ENCODE measurements around the gene GP5.
A peak's percentile ranks its signal among the peaks of the same experiment; 100 is the strongest.

GP5 gene

DNA sequence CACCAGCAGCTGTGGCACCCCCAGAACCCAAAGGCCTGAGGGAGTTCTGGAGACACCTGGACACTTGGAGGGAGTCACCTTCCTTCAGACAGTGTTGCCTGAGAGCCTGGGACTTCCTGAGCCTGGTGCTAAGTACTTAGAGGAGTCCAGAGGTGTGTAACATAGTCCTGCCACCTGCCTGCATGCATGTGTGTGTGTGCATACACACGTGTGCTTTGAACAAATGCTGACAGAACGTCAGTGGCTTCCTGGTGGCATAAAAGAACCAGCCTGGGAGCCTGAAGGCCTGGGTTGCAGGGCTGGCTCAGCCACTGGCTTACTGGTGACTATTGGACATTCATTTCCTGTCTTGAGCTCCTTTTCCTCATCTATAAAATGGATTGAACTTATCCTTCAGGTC, 44.8 kb downstream of the GP5 start:
- Histone ChIP-seq H3K79me2 (ENCODE audit: insufficient read depth, low read length) (no peaks in the 10 kb centered on the region), H4K20me1 (ENCODE audit: insufficient read depth, low read length) (no peaks in the 10 kb centered on the region), H3K27me3 (ENCODE audit: insufficient read depth, low read length, poor library complexity) (no peaks in the 10 kb centered on the region), H3K9ac (ENCODE audit: low read depth, low read length) (no peak overlapping the region), H3K4me2 (ENCODE audit: insufficient read depth, low read length) (no peak overlapping the region), H3K36me3 (ENCODE audit: insufficient read depth, low read length) (no peaks in the 10 kb centered on the region), H3K27ac (ENCODE audit: low read length) (peak overlapping the region; percentile 24; the same call in 1 of the 2 replicates), H2AFZ (ENCODE audit: low read depth, low read length) (no peak overlapping the region), H3K9me3 (ENCODE audit: insufficient read depth, low read length, severe bottlenecking) (no peaks in the 10 kb centered on the region), H3K4me3 (ENCODE audit: low read depth in 1 of 2, low read length in 2 of 2) (no peak overlapping the region), H3K4me1 (ENCODE audit: insufficient read depth, low read length) (peaks cover 25% of the 10 kb centered on the region)
- no peak for TF ChIP-seq EZH2 (IDR thresholded peaks at IDR 0.05; ENCODE audit: borderline replicate concordance, low read depth, low read length, severe bottlenecking)
- TF ChIP-seq, protein P1, sequence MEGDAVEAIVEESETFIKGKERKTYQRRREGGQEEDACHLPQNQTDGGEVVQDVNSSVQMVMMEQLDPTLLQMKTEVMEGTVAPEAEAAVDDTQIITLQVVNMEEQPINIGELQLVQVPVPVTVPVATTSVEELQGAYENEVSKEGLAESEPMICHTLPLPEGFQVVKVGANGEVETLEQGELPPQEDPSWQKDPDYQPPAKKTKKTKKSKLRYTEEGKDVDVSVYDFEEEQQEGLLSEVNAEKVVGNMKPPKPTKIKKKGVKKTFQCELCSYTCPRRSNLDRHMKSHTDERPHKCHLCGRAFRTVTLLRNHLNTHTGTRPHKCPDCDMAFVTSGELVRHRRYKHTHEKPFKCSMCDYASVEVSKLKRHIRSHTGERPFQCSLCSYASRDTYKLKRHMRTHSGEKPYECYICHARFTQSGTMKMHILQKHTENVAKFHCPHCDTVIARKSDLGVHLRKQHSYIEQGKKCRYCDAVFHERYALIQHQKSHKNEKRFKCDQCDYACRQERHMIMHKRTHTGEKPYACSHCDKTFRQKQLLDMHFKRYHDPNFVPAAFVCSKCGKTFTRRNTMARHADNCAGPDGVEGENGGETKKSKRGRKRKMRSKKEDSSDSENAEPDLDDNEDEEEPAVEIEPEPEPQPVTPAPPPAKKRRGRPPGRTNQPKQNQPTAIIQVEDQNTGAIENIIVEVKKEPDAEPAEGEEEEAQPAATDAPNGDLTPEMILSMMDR (IDR thresholded peaks at IDR 0.05; ENCODE audit: borderline replicate concordance, extremely low read depth, low read length, poor library complexity, severe bottlenecking) = no peak
- DNase-seq (no peak), ATAC-seq (ENCODE audit: insufficient read depth, low read depth) (no peak)

DNA sequence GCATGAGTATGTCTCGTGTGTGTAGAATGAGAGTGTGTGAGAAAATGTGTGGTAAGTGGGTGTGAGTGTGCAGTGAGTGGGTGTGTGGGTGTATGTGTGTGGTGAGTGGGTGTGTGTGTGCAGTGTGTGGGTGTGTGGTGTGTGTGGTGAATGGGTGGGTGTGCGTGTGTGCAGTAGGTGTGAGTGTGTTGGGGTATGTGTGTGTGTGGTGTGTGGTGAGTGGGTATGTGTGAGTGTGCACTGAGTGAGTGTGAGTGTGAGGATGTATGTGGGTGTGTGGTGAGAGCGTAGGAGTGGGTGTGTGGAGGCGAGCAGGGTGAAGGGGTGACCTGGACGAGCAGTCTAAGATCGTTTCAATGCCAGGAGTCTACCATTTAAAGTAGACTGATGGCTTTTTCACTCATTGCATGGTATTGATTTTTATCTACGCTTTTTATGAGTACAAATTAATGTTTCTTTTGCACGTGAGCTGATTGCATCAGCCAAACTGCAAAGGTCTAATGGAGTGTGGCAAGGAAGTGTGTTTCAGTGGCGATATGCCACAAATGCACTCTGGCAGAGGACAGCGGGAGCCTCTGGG, 46.3 kb downstream of the GP5 start:
- TF ChIP-seq, protein P1 (IDR thresholded peaks at IDR 0.05; ENCODE audit: borderline replicate concordance, extremely low read depth, low read length, poor library complexity, severe bottlenecking) = no peak
- TF ChIP-seq EZH2 (IDR thresholded peaks at IDR 0.05; ENCODE audit: borderline replicate concordance, low read depth, low read length, severe bottlenecking) = no peak
- Histone ChIP-seq H3K79me2 (ENCODE audit: insufficient read depth, low read length) (no peaks in the 10 kb centered on the region), H2AFZ (ENCODE audit: low read depth, low read length) (no peak overlapping the region), H3K27me3 (ENCODE audit: insufficient read depth, low read length, poor library complexity) (no peaks in the 10 kb centered on the region), H3K27ac (ENCODE audit: low read length) (no peak overlapping the region), H3K9ac (ENCODE audit: low read depth, low read length) (no peak overlapping the region), H3K4me1 (ENCODE audit: insufficient read depth, low read length) (peaks cover 25% of the 10 kb centered on the region), H3K36me3 (ENCODE audit: insufficient read depth, low read length) (no peaks in the 10 kb centered on the region), H3K4me2 (ENCODE audit: insufficient read depth, low read length) (no peak overlapping the region), H3K9me3 (ENCODE audit: insufficient read depth, low read length, severe bottlenecking) (no peaks in the 10 kb centered on the region), H4K20me1 (ENCODE audit: insufficient read depth, low read length) (no peaks in the 10 kb centered on the region), H3K4me3 (ENCODE audit: low read depth in 1 of 2, low read length in 2 of 2) (no peak overlapping the region)
- ATAC-seq (ENCODE audit: insufficient read depth, low read depth) = no peak
- DNase-seq = no peak

DNA sequence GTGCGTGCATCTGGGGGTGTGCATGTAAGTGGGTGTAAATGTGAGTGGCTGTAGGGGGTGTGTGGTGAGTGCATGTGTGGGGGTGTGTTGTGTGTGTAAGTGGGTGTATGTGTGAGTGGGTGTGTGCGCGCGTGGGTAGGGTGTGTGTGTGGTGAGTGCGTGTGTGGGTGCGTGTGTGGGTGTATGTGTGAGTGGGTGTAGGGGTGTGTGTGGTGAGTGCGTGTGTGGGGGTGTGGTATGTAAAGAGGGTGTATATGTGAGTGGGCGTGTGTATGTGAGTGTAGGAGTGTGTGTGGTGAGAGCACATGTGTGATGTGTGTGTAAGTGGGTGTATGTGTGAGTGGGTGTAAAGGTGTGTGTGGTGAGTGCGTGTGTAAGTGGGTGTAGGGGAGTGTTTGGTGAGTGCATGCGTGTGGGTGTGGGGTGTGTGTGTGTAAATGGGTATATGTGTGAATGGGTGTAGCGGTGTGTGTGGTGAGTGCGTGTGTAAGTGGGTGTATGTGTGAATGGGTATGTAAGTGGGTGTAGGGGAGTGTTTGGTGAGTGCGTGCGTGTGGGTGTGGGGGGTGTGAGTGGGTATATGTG, 47.0 kb downstream of the GP5 start:
- DNase-seq (no peak), ATAC-seq (ENCODE audit: insufficient read depth, low read depth) (no peak)
- Histone ChIP-seq H3K79me2 (ENCODE audit: insufficient read depth, low read length) (no peaks in the 10 kb centered on the region), H3K4me3 (ENCODE audit: low read depth in 1 of 2, low read length in 2 of 2) (no peak overlapping the region), H3K27ac (ENCODE audit: low read length) (no peak overlapping the region), H3K36me3 (ENCODE audit: insufficient read depth, low read length) (no peaks in the 10 kb centered on the region), H3K4me2 (ENCODE audit: insufficient read depth, low read length) (no peak overlapping the region), H2AFZ (ENCODE audit: low read depth, low read length) (no peak overlapping the region), H4K20me1 (ENCODE audit: insufficient read depth, low read length) (no peaks in the 10 kb centered on the region), H3K9ac (ENCODE audit: low read depth, low read length) (no peak overlapping the region), H3K4me1 (ENCODE audit: insufficient read depth, low read length) (peaks cover 25% of the 10 kb centered on the region), H3K27me3 (ENCODE audit: insufficient read depth, low read length, poor library complexity) (no peaks in the 10 kb centered on the region), H3K9me3 (ENCODE audit: insufficient read depth, low read length, severe bottlenecking) (no peaks in the 10 kb centered on the region)
- TF ChIP-seq, protein P1 (IDR thresholded peaks at IDR 0.05; ENCODE audit: borderline replicate concordance, extremely low read depth, low read length, poor library complexity, severe bottlenecking) = no peak
- TF ChIP-seq EZH2 (IDR thresholded peaks at IDR 0.05; ENCODE audit: borderline replicate concordance, low read depth, low read length, severe bottlenecking) = no peak
